ENCODE data around the gene ANAPC4. TPM values are rescaled to one million over a fixed set of nuclear protein-coding genes. Genes with fewer than 3 reads are reported as not detected.

ANAPC4 gene
- polyA plus RNA-seq, 1 donor (not counting 4 experiments of a cell fraction or from before 2014, with no cell fraction given), result 26.9 TPM

- no peak overlapping the region for H2AFZ ChIP-seq (ENCODE audit: control insufficient read depth, low read length)
- H3K9ac ChIP-seq (ENCODE audit: control insufficient read depth, extremely low read depth, insufficient read depth, low read length), result no peak overlapping the region
- H3K9me1 ChIP-seq (ENCODE audit: control insufficient read depth, extremely low read depth, insufficient read depth, low read length), result no peaks in the 10 kb centered on the region
- H3K4me3 ChIP-seq (ENCODE audit: control insufficient read depth in 2 of 3, extremely low read depth in 1 of 3, insufficient read depth in 2 of 3, low read depth in 1 of 3, low read length in 3 of 3), result no peak overlapping the region
- no peaks in the 10 kb centered on the region for H3K36me3 ChIP-seq (ENCODE audit: control insufficient read depth in 2 of 2, extremely low read depth in 1 of 2, insufficient read depth in 2 of 2, low read length in 2 of 2)
- FAIRE-seq (no peak), DNase-seq (ENCODE audit: low read depth, low spot score) (no peak)
- no peaks in the 10 kb centered on the region for H3K9me3 ChIP-seq (ENCODE audit: control insufficient read depth, low read depth, low read length)
- H3K79me2 ChIP-seq (ENCODE audit: control insufficient read depth, insufficient read depth, low read length), result no peaks in the 10 kb centered on the region
- H3K4me2 ChIP-seq (ENCODE audit: control insufficient read depth, extremely low read depth, insufficient read depth, low read depth, low read length), result no peak overlapping the region
- no peaks in the 10 kb centered on the region for H3K4me1 ChIP-seq (ENCODE audit: control insufficient read depth, extremely low read depth, insufficient read depth, low read length)
- no peaks in the 10 kb centered on the region for H3K27me3 ChIP-seq (ENCODE audit: control insufficient read depth, extremely low read depth, insufficient read depth, low read length)
- H4K20me1 ChIP-seq (ENCODE audit: control insufficient read depth, extremely low read depth, insufficient read depth, low read length), result no peaks in the 10 kb centered on the region
- TF ChIP-seq EZH2 (IDR thresholded peaks at IDR 0.05; ENCODE audit: low read length), result no peak
- no peak for TF ChIP-seq CTCF (optimal IDR thresholded peaks at IDR 0.05 in 1 of 3, IDR thresholded peaks at IDR 0.05 in 1 of 3, conservative IDR thresholded peaks at IDR 0.05 in 1 of 3; ENCODE audit: extremely low read depth in 1 of 3, insufficient read depth in 2 of 3, low read length in 3 of 3)
- dilution Hi-C loops (cut with MboI; ENCODE audit: extremely low pct_ligation_motif_present, low sequenced_read_pairs), result loop anchor here (25.0 kb wide), 1 partner anchor 334 kb away; no protein-coding TSS in a partner anchor
- no peak overlapping the region for H3K27ac ChIP-seq (ENCODE audit: control insufficient read depth, insufficient read depth, low read length)
Observed at GRCh38 chr4:25427871-25428270, 50.8 kb downstream of the ANAPC4 start.

DNA sequence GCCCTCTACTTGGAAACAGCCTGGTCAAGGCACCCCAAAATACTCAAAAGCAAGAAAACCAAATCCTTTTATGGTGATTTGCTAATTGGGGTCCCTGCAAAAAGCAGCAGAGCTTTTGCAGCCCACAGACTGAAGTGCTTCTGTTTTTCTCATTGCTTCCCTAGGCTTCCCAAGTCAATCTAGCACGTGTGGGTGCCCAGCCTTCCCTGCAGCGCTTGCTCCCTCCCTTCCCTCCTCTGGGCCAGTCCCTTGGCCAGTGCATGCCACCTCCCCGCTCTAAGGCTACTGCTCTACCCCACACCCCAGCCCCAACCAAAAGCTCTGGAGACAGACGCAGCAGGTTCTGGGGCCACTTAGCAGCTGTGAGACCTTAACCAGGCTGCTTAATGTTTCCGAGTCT lies 53.6 kb downstream of the ANAPC4 start:
- no peaks in the 10 kb centered on the region for H3K79me2 ChIP-seq (ENCODE audit: control insufficient read depth, insufficient read depth, low read length)
- no peak overlapping the region for H3K27ac ChIP-seq (ENCODE audit: control insufficient read depth, insufficient read depth, low read length)
- dilution Hi-C loops (cut with MboI; ENCODE audit: extremely low pct_ligation_motif_present, low sequenced_read_pairs), result loop anchor here (25.0 kb wide), 1 partner anchor 332 kb away; no protein-coding TSS in a partner anchor
- no peaks in the 10 kb centered on the region for H3K9me3 ChIP-seq (ENCODE audit: control insufficient read depth, low read depth, low read length)
- H4K20me1 ChIP-seq (ENCODE audit: control insufficient read depth, extremely low read depth, insufficient read depth, low read length), result no peaks in the 10 kb centered on the region
- H2AFZ ChIP-seq (ENCODE audit: control insufficient read depth, low read length), result no peak overlapping the region
- no peak overlapping the region for H3K9ac ChIP-seq (ENCODE audit: control insufficient read depth, extremely low read depth, insufficient read depth, low read length)
- no peaks in the 10 kb centered on the region for H3K36me3 ChIP-seq (ENCODE audit: control insufficient read depth in 2 of 2, extremely low read depth in 1 of 2, insufficient read depth in 2 of 2, low read length in 2 of 2)
- DNase-seq (ENCODE audit: low read depth, low spot score) (no peak), FAIRE-seq (no peak)
- no peaks in the 10 kb centered on the region for H3K27me3 ChIP-seq (ENCODE audit: control insufficient read depth, extremely low read depth, insufficient read depth, low read length)
- H3K4me2 ChIP-seq (ENCODE audit: control insufficient read depth, extremely low read depth, insufficient read depth, low read depth, low read length), result no peak overlapping the region
- H3K4me3 ChIP-seq (ENCODE audit: control insufficient read depth in 2 of 3, extremely low read depth in 1 of 3, insufficient read depth in 2 of 3, low read depth in 1 of 3, low read length in 3 of 3), result no peak overlapping the region
- H3K9me1 ChIP-seq (ENCODE audit: control insufficient read depth, extremely low read depth, insufficient read depth, low read length), result no peaks in the 10 kb centered on the region
- TF ChIP-seq CTCF (optimal IDR thresholded peaks at IDR 0.05 in 1 of 3, IDR thresholded peaks at IDR 0.05 in 1 of 3, conservative IDR thresholded peaks at IDR 0.05 in 1 of 3; ENCODE audit: extremely low read depth in 1 of 3, insufficient read depth in 2 of 3, low read length in 3 of 3), result no peak
- TF ChIP-seq EZH2 (IDR thresholded peaks at IDR 0.05; ENCODE audit: low read length), result no peak
- H3K4me1 ChIP-seq (ENCODE audit: control insufficient read depth, extremely low read depth, insufficient read depth, low read length), result no peaks in the 10 kb centered on the region

Data from keratinocyte (primary cell).